Adrenal gland (tissue), 12 donors: Measurements from ENCODE around the gene HORMAD2. TPM values are rescaled to one million over a fixed set of nuclear protein-coding genes. Genes with fewer than 3 reads are reported as not detected.

ENCODE experiments used
- DNase-seq, 7 donors: peaks; one replicate each; pipeline ENCODE4 v3.0.0-alpha.2; 2019 to 2020
- H3K27ac ChIP-seq, 5 donors: fragments of 200-600 bp; sonication (generic) in 4 of 5; 1 replicate in 3 of 5; 2 replicates in 2 of 5; pipeline versions ENCODE4 v1.5.1 to v1.8.0; 2016 to 2020; ENCODE audit warnings: mild to moderate bottlenecking in 1 of 5
- H3K27me3 ChIP-seq: fragments of 200-600 bp; 2 replicates; pipeline ENCODE4 v1.8.0; 2021
- H3K36me3 ChIP-seq, 2 donors: fragments of 200-600 bp; replicated peaks in 1 of 2; 1 replicate in 1 of 2; 2 replicates in 1 of 2; pipeline versions ENCODE4 v1.5.1 to v1.8.0; 2018 to 2022
- H3K4me1 ChIP-seq, 2 donors: fragments of 200-600 bp; replicated peaks in 1 of 2; 1 replicate in 1 of 2; 2 replicates in 1 of 2; pipeline versions ENCODE4 v1.5.1 to v1.8.0; 2018 to 2021
- H3K4me3 ChIP-seq, 4 donors: fragments of 200-600 bp; sonication (generic) in 3 of 4; one replicate each; pipeline ENCODE4 v1.5.1; 2016 to 2018
- H3K9me3 ChIP-seq, 3 donors: fragments of 200-600 bp; sonication (generic) in 1 of 3; replicated peaks in 1 of 3; 1 replicate in 2 of 3; 2 replicates in 1 of 3; pipeline versions ENCODE4 v1.5.1 to v1.8.0; 2016 to 2021
- POLR2A ChIP-seq, 2 donors: fragments of 450-650 bp; IDR thresholded peaks; one replicate each; pipeline ENCODE4 v1.6.1; 2017; ENCODE audit warnings: antibody characterized with exemption in 2 of 2, mild to moderate bottlenecking in 2 of 2, moderate library complexity in 1 of 2
- WGBS, 4 donors: extraction: QIAGEN DNeasy Blood & Tissue Kit in 2 of 4; methylation state at CpG; one replicate each; pipeline versions ENCODE4 v1.1.5 to v1.1.7; 2013 to 2017; 5-methylcytosine and 5-hydroxymethylcytosine counted together
- intact Hi-C, 2 donors: fragments of 100-400 bp; cut with DNase I; formaldehyde crosslinking; loops; one replicate each; pipeline versions ENCODE4 v1.14.1 to v1.15.0; 2022 to 2023
- polyA plus RNA-seq, 3 donors: library from polyadenylated mRNA; stranded (reverse); fragments of 200-250 nt in 2 of 3; fragments of 350-450 nt in 1 of 3; fragmentation: Illumina TruSeq in 1 of 3; extraction: RNeasy Lipid Tissue Mini Kit (QIAGEN cat#74804) in 1 of 3; gene quantifications; one replicate each; pipeline ENCODE4 v1.2.3, GENCODE V29; 2013 to 2014
- total RNA-seq, 9 donors: library from RNA; depleted of rRNA in 4 of 9; stranded (reverse); fragments of >200 nt in 4 of 9; fragments of 120-200 nt in 1 of 9; fragmentation: NEBNext Ultra II Directional in 1 of 9; extraction: Animal tissue kit (Norgen Biotek cat#: 25700) in 1 of 9; gene quantifications; one replicate each; pipeline versions ENCODE4 v1.1.0 to v1.2.4, GENCODE V29; 2013 to 2023
- TF ChIP-seq, protein P1 (sequence below), 6 experiments: fragments of 450-650 bp in 4 of 6; fragments of 200-600 bp in 2 of 6; sonication (generic) in 1 of 6; IDR thresholded peaks; 1 replicate in 5 of 6; 2 replicates in 1 of 6; pipeline versions ENCODE4 v1.5.1 to v1.8.0; 2016 to 2021; ENCODE audit warnings: antibody characterized with exemption in 6 of 6, mild to moderate bottlenecking in 2 of 6, moderate library complexity in 1 of 6
- donor health status: healthy with polysubstance abuse.
- donor health status: Bipolar disorder and iron deficiency.
- donor health status: DM: yes; HTN: yes; CAD: no.
- donor health status: DM: no; HTN: no; CAD: no.
- donor health status: DM: no; HTN: no; CAD: no.
- donor health status: DM: yes; HTN: yes; CAD: no.

The HORMAD2 gene
- total and polyA plus RNA-seq, 12 donors = not detected

DNA sequence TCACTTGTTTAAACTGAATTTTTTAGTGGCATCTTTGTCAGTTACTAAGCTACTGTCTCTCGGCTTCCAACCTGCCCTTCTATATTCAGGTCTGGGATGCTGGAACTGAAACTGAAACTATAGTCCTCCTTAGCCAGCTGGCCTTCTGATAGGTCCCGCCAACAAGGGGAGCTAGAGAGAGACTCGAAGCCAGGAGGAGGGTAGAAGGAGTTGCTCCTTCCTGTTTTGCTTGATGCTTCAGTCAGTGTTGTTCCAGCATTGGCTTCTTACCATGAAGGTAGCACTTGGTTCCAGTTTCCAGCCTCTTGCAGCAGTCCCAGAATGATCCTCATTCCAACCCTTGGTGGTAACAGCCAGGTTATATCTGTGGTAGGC is 32.9 kb upstream of the HORMAD2 start:
- no peak for DNase-seq
- Histone ChIP-seq H3K9me3 (no peaks in the 10 kb centered on the region), H3K27ac (no peak overlapping the region), H3K27me3 (no peaks in the 10 kb centered on the region), H3K4me1 (peaks cover 6 to 12% of the 10 kb centered on the region in 2 donors), H3K36me3 (no peaks in the 10 kb centered on the region), H3K4me3 (no peak overlapping the region)
- 62 to 71% (median 68%) methylated on average over 3 of the region's 3 CpGs for WGBS, 4 donors
- TF ChIP-seq, protein P1, sequence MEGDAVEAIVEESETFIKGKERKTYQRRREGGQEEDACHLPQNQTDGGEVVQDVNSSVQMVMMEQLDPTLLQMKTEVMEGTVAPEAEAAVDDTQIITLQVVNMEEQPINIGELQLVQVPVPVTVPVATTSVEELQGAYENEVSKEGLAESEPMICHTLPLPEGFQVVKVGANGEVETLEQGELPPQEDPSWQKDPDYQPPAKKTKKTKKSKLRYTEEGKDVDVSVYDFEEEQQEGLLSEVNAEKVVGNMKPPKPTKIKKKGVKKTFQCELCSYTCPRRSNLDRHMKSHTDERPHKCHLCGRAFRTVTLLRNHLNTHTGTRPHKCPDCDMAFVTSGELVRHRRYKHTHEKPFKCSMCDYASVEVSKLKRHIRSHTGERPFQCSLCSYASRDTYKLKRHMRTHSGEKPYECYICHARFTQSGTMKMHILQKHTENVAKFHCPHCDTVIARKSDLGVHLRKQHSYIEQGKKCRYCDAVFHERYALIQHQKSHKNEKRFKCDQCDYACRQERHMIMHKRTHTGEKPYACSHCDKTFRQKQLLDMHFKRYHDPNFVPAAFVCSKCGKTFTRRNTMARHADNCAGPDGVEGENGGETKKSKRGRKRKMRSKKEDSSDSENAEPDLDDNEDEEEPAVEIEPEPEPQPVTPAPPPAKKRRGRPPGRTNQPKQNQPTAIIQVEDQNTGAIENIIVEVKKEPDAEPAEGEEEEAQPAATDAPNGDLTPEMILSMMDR (IDR thresholded peaks at IDR 0.05) = no peak
- TF ChIP-seq POLR2A (IDR thresholded peaks at IDR 0.05) = no peak
- intact Hi-C loops = no loop called here

DNA sequence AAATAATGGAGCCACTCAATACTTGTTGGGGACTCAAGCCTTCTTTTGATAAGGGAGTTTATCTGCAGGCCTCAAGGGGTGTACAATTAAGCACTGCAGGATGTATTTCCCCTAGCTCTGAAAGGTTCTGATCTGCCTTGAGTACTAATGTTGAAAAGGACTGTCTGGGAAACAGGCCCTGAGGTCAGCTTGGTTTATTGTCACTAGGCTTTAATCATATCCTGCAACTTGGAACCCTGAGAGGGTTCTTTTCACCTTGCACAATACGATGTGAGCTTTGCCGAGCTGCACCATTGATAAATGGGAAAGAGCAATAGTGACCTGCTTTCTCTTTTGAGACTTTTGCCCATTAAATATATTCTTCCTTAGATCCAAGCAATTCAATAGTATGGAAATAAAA is 31.6 kb upstream of the HORMAD2 start:
- TF ChIP-seq, protein P1 (IDR thresholded peaks at IDR 0.05) = no peak
- no peak for TF ChIP-seq POLR2A (IDR thresholded peaks at IDR 0.05)
- intact Hi-C loops = no loop called here
- Histone ChIP-seq H3K9me3 (no peaks in the 10 kb centered on the region), H3K27ac (no peak overlapping the region), H3K36me3 (no peaks in the 10 kb centered on the region), H3K4me3 (no peak overlapping the region), H3K4me1 (peaks cover 6 to 12% of the 10 kb centered on the region in 2 donors), H3K27me3 (no peaks in the 10 kb centered on the region)
- no peak for DNase-seq
- WGBS, 4 donors = 54 to 74% (median 67%) methylated on average over 2 of the region's 2 CpGs

DNA sequence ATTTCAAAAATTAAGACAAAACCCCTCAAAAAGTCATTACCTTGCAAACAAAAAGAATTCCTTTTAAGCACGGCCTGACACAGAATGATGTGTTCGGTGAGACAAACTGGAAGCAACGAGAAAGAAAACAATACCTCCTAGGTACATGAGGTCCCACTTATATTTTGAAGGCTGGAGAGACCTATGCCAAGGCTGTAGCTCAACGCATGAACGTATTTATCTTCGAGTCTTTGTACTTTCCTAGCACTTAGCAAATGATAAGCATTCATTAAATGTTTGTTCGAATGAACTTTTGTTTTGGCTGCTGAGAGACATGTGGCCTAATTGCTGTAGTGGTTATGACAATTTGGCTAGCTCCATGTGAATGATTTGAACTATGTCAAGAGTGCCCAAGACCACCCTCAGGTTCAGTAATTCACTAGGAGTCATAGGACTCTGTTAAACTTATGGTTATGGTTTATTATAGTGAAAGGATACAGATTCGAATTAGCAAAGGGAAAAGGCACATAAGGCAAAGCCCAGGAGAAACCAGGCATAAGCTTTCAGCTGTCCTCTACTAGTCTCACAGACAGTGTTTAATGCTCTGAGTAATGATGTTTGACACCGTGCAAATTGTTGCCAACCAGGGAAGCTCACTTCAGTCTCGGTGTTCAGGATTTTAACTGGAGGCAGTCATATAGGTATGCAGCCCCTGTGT is 26.0 kb upstream of the HORMAD2 start:
- Histone ChIP-seq H3K9me3 (no peaks in the 10 kb centered on the region), H3K36me3 (no peaks in the 10 kb centered on the region), H3K27me3 (no peaks in the 10 kb centered on the region), H3K27ac (no peak overlapping the region), H3K4me1 (no peaks in the 10 kb centered on the region), H3K4me3 (no peak overlapping the region)
- no peak for TF ChIP-seq POLR2A (IDR thresholded peaks at IDR 0.05)
- TF ChIP-seq, protein P1 (IDR thresholded peaks at IDR 0.05) = no peak
- DNase-seq = no peak
- intact Hi-C loops = no loop called here
- WGBS, 4 donors = 82 to 86% (median 86%) methylated on average over 10 of the region's 10 CpGs

DNA sequence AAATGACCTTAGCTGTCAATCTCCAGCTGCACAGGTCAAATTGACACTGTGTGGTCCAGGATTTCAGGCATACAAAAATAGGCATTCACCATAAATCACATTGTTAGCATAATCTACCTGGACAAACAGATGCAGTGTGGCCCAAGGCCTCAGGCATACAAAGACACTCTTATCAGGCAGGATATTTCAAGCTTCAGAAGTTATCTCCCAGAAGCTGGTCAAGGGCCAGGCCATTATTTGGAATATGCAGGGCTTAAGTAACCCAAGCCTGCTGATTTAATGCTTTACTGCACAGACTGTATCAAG is 25.5 kb upstream of the HORMAD2 start:
- H3K36me3 ChIP-seq = no peaks in the 10 kb centered on the region
- H3K27ac ChIP-seq = no peak overlapping the region
- H3K27me3 ChIP-seq = no peaks in the 10 kb centered on the region
- H3K9me3 ChIP-seq = no peaks in the 10 kb centered on the region
- no peaks in the 10 kb centered on the region for H3K4me1 ChIP-seq
- intact Hi-C loops = no loop called here
- no peak overlapping the region for H3K4me3 ChIP-seq
- DNase-seq = no peak
- no peak for TF ChIP-seq POLR2A (IDR thresholded peaks at IDR 0.05)
- TF ChIP-seq, protein P1 (IDR thresholded peaks at IDR 0.05) = no peak
